Hair follicle dermal papilla cell (primary cell): ENCODE measurements around the gene KRTAP5-4. TPM values are rescaled to one million over a fixed set of nuclear protein-coding genes. Genes with fewer than 3 reads are reported as not detected.

Experiments
- total RNA-seq: library from RNA; depleted of rRNA; stranded (reverse); fragments of >200 nt; gene quantifications from 2 replicates; pipeline ENCODE4 v1.2.3, GENCODE V29; 2012

KRTAP5-4 gene
- not detected in 2 replicates for total RNA-seq

GRCh38 chr11:1622086-1622485 lies at the start of gene KRTAP5-4:
TSS of gene KRTAP5-4 (minus strand) at chr11:1622138. CDS start at chr11:1622093, 45 bp downstream.

GRCh38 chr11:1629326-1630185 lies 7.6 kb upstream of the KRTAP5-4 start, which contains the start of gene KRTAP5-5:
TSS of gene KRTAP5-5 (plus strand) at chr11:1629775. CDS start at chr11:1629841, 66 bp downstream.

GRCh38 chr11:1608363-1608762 lies 13.6 kb downstream of the KRTAP5-4 start, which contains the start of gene KRTAP5-3:
TSS of gene KRTAP5-3 (minus strand) at chr11:1608463. CDS start at chr11:1608385, 78 bp downstream.

GRCh38 chr11:1597994-1598380 lies 24.0 kb downstream of the KRTAP5-4 start, which contains the start of gene KRTAP5-2:
TSS of gene KRTAP5-2 (minus strand) at chr11:1598294. CDS start at chr11:1598250, 44 bp downstream.

GRCh38 chr11:1584661-1585370 lies 37.1 kb downstream of the KRTAP5-4 start, which contains the start of gene KRTAP5-1:
TSS of gene KRTAP5-1 (minus strand) at chr11:1585283. CDS start at chr11:1585249, 34 bp downstream.

GRCh38 chr11:1572197-1573076 lies 49.5 kb downstream of the KRTAP5-4 start, which contains the start of gene DUSP8:
TSS of gene DUSP8 (minus strand) at chr11:1572271. CDS start at chr11:1565826, 6,445 bp downstream.

Other genes starting within 250 kb of the KRTAP5-4 start
- 0.32 TPM in 1 of 2 replicates, not detected in the other for gene BRSK2, start 232.2 kb downstream of the KRTAP5-4 start, total RNA-seq
- gene MOB2, start 135.4 kb downstream of the KRTAP5-4 start, total RNA-seq: 21.7 and 23.4 TPM in 2 replicates
- gene DUSP8, start 49.9 kb downstream of the KRTAP5-4 start, total RNA-seq: 0.16 TPM in 1 of 2 replicates, not detected in the other
- gene KRTAP5-1, start 36.9 kb downstream of the KRTAP5-4 start, total RNA-seq: not detected in 2 replicates
- gene KRTAP5-2, start 23.8 kb downstream of the KRTAP5-4 start, total RNA-seq: not detected in 2 replicates
- not detected in 2 replicates for gene KRTAP5-3, start 13.7 kb downstream of the KRTAP5-4 start, total RNA-seq
- not detected in 2 replicates for gene KRTAP5-5, start 7.6 kb upstream of the KRTAP5-4 start, total RNA-seq
- gene KRTAP5-6, start 75.1 kb upstream of the KRTAP5-4 start, total RNA-seq: not detected in 2 replicates
- gene IFITM10, start 128.5 kb upstream of the KRTAP5-4 start, total RNA-seq: 0.65 and 1.2 TPM in 2 replicates
- gene CTSD, start 141.8 kb upstream of the KRTAP5-4 start, total RNA-seq: 143 and 148 TPM in 2 replicates
- 0.12 and 1.1 TPM in 2 replicates for gene SYT8, start 212.9 kb upstream of the KRTAP5-4 start, total RNA-seq
- not detected in 2 replicates for gene TNNI2, start 216.8 kb upstream of the KRTAP5-4 start, total RNA-seq
- 0.24 and 0.65 TPM in 2 replicates for gene LSP1, start 230.9 kb upstream of the KRTAP5-4 start, total RNA-seq